ENCODE measurements around the gene SERPINA1.

GRCh38 chr14:94332063-94332583 is 56.3 kb downstream of the SERPINA1 start:
- TF ChIP-seq CTCF (conservative IDR thresholded peaks at IDR 0.05 in 1 of 2, IDR thresholded peaks at IDR 0.05 in 1 of 2; ENCODE audit: low read depth in 1 of 2, low read length in 2 of 2) (no peak), EZH2 (IDR thresholded peaks at IDR 0.05; ENCODE audit: low read length, missing control alignments) (no peak)
